IPS-18c (cell line): ENCODE results near the gene MPI.

Source experiments
- H3K4me3 ChIP-seq: 2 replicates; pipeline ENCODE4 v1.7.0; 2013; ENCODE audit warnings: low read depth, mild to moderate bottlenecking, low read length, moderate library complexity; ENCODE audit not compliant: insufficient read depth
- H3K9me3 ChIP-seq: one replicate; pipeline ENCODE4 v1.6.1; 2013; ENCODE audit warnings: mild to moderate bottlenecking, low read length, moderate library complexity; ENCODE audit not compliant: control insufficient read depth, insufficient read depth

Gene MPI

GRCh38 chr15:74889883-74890664 lies at the start of gene MPI:
Gene MPI, plus strand, starts transcription at chr15:74890042. Its CDS starts 32 bp downstream, at chr15:74890074.
- Histone ChIP-seq H3K9me3 (no peaks in the 10 kb centered on the region), H3K4me3 (peak within 1 kb of the TSS; percentile 92)

DNA sequence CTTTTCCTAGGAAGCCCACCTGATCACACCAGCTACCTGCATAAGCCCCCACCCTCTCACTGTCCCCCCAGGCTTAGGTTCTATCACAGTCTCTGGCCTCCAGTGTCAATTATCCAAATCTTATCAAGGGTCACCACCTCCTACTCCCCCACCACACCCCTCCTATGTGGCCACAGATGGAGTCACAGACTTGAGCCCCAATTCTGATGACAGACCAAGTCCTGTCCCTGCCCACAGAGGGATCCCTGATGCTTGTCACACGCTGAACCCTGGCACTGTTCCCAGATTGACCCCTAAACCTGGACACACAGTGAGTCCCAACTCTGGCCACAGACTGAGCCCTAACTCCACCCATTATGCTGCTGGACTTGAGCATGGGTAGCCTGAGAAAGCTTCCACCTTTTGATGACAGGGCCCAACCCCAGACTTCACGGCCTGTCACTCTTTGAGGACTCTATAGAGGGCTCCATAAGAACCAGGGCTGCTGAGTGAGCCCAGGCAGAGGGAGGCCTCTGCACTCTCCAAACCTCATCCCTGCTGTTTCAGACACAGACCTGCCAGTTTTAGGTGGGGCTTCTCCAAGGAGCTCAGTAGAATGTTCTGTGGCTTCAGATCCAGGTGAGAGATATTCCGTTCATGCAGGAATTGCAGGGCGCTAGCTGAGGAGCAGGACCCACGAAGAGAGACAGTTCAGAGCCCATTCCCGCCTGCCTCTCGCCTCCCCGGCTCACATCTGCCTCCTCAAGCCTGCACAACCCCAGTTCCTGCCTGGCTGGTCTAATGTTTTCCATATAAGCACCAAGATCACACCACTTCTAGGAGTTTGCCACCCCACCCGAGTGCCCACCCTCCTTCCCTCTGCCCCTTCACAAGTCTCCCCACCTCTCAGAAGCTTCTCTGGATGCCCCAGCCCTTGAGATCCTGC lies 48.7 kb upstream of the MPI start:
- no peaks in the 10 kb centered on the region for H3K9me3 ChIP-seq
- no peak overlapping the region for H3K4me3 ChIP-seq

GRCh38 chr15:74841891-74842373 lies 47.9 kb upstream of the MPI start:
- Histone ChIP-seq H3K9me3 (no peaks in the 10 kb centered on the region), H3K4me3 (peak overlapping the region; percentile 86; the same call in 1 of the 2 replicates)

GRCh38 chr15:74842581-74843444 lies 47.0 kb upstream of the MPI start, which contains the start of gene ULK3:
Gene ULK3, minus strand, starts transcription at chr15:74843156. Its CDS starts 51 bp downstream, at chr15:74843105.
- no peaks in the 10 kb centered on the region for H3K9me3 ChIP-seq
- H3K4me3 ChIP-seq, result peak within 1 kb of the TSS; percentile 86

DNA sequence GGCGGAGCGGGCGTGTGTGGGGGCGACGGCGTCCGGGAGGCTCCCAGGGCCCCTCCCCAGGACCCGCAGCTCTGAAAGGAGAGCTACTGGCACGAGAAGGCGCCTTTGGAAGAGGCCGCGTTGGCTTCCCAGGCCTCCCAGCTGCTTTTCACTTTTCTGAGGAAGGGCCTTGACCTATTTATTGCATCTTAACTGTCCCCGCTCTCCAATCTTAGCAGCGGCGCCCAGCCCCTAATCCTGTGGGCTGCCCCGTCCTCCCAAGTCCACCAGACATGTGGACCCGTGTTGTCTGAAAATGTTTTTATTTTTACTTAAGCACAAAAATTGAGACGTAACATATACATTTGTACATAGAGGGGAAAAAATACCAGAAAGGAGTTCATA lies 46.4 kb upstream of the MPI start:
- Histone ChIP-seq H3K9me3 (no peaks in the 10 kb centered on the region), H3K4me3 (peak overlapping the region; percentile 86)

GRCh38 chr15:74843891-74844299 lies 45.9 kb upstream of the MPI start:
- Histone ChIP-seq H3K4me3 (no peak overlapping the region; the same call in 1 of the 2 replicates), H3K9me3 (no peaks in the 10 kb centered on the region)

GRCh38 chr15:74844319-74845207 lies 45.3 kb upstream of the MPI start:
- no peak overlapping the region for H3K4me3 ChIP-seq
- H3K9me3 ChIP-seq, result no peaks in the 10 kb centered on the region

- Histone ChIP-seq H3K9me3 (no peaks in the 10 kb centered on the region), H3K4me3 (no peak overlapping the region)
Measured at GRCh38 chr15:74845208-74845568, 44.7 kb upstream of the MPI start.

GRCh38 chr15:74845581-74845980 lies 44.3 kb upstream of the MPI start:
- H3K4me3 ChIP-seq, result no peak overlapping the region
- H3K9me3 ChIP-seq, result no peaks in the 10 kb centered on the region

DNA sequence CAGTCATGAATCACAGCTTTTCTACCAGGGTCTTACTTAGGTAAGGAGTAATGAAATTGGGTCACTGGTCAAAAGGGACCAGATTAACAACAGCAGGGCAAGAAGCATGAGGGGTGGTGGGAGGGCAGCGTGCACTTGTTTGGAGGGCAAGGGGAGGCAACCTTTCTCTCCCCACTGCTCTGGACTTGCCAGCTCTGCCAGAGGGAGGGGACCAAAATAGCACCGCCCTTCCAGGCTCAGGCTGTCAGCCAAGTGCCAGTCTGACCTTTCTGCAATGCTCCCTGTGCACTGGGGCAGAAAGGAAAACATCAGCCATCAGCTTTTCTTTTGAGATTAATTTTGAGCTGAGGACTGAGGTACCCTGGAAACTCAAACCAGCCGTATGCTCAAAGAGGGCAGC lies 42.4 kb upstream of the MPI start:
- H3K9me3 ChIP-seq, result no peaks in the 10 kb centered on the region
- no peak overlapping the region for H3K4me3 ChIP-seq

DNA sequence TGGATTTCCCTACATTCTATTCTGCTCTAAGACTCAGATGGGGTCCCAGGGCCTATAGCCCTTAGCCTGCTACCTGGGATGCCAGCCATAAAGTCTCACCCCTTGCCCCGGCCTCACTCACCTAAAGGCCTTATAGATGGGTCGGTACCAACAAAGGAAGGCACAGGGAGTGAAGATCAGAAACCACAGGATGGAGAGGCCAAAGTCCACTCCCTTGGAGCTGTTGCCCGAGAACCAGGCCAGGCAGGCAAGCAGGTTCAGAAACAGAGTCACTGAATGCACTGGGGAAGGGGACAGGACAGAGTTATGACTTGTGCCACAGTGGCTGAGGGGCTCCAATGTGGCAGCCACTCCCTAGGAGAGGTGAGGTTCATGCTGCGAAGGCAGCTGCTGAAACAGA lies 39.4 kb upstream of the MPI start:
- H3K9me3 ChIP-seq, result no peaks in the 10 kb centered on the region
- no peak overlapping the region for H3K4me3 ChIP-seq

DNA sequence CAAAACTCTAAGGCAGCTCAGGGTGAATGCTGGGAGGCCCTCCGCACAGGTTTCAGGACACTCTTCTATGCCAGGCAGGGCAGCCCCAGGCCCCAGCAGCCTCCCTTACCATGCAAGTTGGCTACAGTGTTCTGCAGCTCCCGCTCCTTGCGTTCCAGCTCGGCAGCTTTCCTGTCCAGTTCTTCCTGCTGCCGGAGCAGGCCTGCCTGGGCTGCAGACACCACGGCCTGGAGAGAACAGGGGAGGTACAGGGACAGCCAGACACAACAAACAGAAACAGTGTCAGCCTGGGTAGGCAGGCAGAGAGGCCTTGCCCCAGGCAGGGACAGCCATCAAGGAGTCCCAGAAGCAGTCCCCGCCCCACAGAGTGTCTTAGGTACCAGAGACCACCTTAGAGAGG lies 37.9 kb upstream of the MPI start:
- no peak overlapping the region for H3K4me3 ChIP-seq

DNA sequence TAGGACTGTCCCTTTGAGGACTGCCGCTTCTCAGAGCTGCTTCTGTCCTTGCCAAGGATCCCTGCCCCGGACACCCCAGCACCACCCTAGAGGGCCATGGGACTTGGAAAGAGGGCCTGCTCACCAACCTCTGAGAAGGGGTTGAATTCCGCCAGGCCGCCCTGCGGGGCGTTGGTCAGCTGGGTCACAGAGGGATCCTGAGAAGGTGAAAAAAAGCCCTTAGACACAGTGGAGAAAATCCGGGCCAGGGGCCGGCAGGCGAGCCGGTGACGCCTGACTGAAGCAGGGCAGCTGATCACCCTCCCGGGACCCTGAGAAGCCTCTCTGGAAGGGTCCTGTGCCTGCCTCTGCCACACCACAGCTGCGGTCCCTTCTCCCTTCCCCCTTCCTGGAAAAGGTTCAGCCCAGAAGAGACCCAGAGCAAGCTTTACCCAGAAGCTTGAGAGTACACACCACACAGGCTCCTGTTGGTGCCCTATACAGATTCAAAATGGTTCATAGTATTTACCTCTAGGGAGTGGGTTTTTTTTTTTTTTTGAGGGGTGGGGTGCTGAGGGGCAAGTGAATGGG lies 35.3 kb upstream of the MPI start:
- H3K9me3 ChIP-seq, result no peaks in the 10 kb centered on the region
- no peak overlapping the region for H3K4me3 ChIP-seq

More for the DNA sequence above, 37.9 kb upstream of the MPI start:
- no peaks in the 10 kb centered on the region for H3K9me3 ChIP-seq

DNA sequence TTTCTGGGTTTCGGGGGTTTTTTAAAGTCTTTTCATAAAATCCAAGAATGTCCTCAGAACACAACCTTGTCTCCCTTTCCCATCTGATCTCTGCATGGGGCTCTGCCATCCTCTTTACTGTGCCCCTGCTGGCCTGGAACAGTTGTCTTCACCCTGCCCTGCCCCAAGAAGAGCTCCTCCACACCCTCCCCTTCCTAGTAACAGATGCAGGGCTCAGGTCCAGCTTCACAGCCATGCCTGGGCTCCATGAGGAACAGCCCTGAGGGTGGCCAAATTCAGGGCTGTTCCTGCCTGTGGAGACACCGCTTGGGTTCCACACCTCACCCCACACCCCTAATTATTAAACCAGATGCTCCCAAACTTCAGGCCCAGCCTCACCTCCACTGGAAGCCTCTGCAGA lies 34.0 kb upstream of the MPI start:
- Histone ChIP-seq H3K4me3 (no peak overlapping the region), H3K9me3 (no peaks in the 10 kb centered on the region)

- no peaks in the 10 kb centered on the region for H3K9me3 ChIP-seq
- H3K4me3 ChIP-seq, result no peak overlapping the region
Measured at GRCh38 chr15:74856537-74856936, 33.3 kb upstream of the MPI start.

DNA sequence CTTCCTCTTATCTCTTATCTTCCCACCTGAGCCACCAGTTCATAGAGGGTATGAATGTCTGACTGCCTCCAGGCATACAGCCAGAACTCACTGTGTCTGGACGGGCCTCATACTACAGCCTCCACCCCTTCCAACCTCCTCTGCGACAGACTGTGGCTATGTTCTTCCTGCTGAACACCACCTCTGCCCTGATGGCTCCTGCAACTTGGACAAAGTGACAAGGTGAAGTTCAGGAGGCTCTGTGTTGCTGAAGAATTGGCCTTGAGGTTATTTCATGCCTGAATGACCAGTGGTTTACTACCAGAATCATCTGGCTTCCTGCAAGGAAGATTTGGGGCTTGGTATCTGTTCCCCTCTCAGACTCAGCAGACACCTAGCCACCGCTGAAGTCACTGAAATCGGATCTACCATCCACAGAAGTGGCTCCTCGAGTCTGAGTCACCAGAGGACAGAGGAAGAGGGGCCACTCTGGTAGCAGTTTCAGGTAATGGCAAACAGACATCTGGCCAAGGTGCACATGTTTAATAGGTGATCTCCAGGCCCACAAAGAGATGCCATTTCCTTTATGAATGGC lies 32.7 kb upstream of the MPI start:
- H3K4me3 ChIP-seq, result no peak overlapping the region
- no peaks in the 10 kb centered on the region for H3K9me3 ChIP-seq
